Measurements from ENCODE around the gene NFATC1. TPM values are rescaled to one million over a fixed set of nuclear protein-coding genes. Genes with fewer than 3 reads are reported as not detected.

NFATC1 gene
- total RNA-seq, 1 donor from 2014 or later: 7.1 TPM

GRCh38 chr18:79525556-79526467 lies 130.1 kb downstream of the NFATC1 start:
- H3K27me3 Mint-ChIP-seq (ENCODE audit: low read depth): peaks cover 7% of the 10 kb centered on the region
- H3K27ac Mint-ChIP-seq (ENCODE audit: unreplicated experiment): no peak overlapping the region
- peaks cover 20% of the 10 kb centered on the region for H3K4me1 Mint-ChIP-seq (ENCODE audit: low read depth)
- H3K4me3 Mint-ChIP-seq (ENCODE audit: unreplicated experiment): no peak overlapping the region
- TF ChIP-seq CTCF (IDR thresholded peaks at IDR 0.05): no peak
- DNase-seq (ENCODE audit: low spot score): peak; percentile 92
- peaks cover 2% of the 10 kb centered on the region for H3K36me3 Mint-ChIP-seq (ENCODE audit: low read depth)
- H3K9me3 Mint-ChIP-seq (ENCODE audit: low read depth): no peaks in the 10 kb centered on the region

- H3K36me3 Mint-ChIP-seq (ENCODE audit: low read depth): peaks cover 5% of the 10 kb centered on the region
- peak; percentile 88 for DNase-seq (ENCODE audit: low spot score)
- peaks cover 11% of the 10 kb centered on the region for H3K27me3 Mint-ChIP-seq (ENCODE audit: low read depth)
- H3K4me3 Mint-ChIP-seq (ENCODE audit: unreplicated experiment): no peak overlapping the region
- TF ChIP-seq CTCF (IDR thresholded peaks at IDR 0.05): no peak
- H3K27ac Mint-ChIP-seq (ENCODE audit: unreplicated experiment): no peak overlapping the region
- no peaks in the 10 kb centered on the region for H3K9me3 Mint-ChIP-seq (ENCODE audit: low read depth)
- H3K4me1 Mint-ChIP-seq (ENCODE audit: low read depth): peaks cover 20% of the 10 kb centered on the region
Observed at GRCh38 chr18:79526468-79527460, 131.0 kb downstream of the NFATC1 start.

- no peak for TF ChIP-seq CTCF (IDR thresholded peaks at IDR 0.05)
- Mint-ChIP-seq H3K36me3 (ENCODE audit: low read depth) (peaks cover 5% of the 10 kb centered on the region), H3K4me3 (ENCODE audit: unreplicated experiment) (no peak overlapping the region), H3K9me3 (ENCODE audit: low read depth) (no peaks in the 10 kb centered on the region), H3K27me3 (ENCODE audit: low read depth) (peaks cover 17% of the 10 kb centered on the region), H3K4me1 (ENCODE audit: low read depth) (peaks cover 20% of the 10 kb centered on the region), H3K27ac (ENCODE audit: unreplicated experiment) (no peak overlapping the region)
- DNase-seq (ENCODE audit: low spot score): peak; percentile 59
Observed at GRCh38 chr18:79527656-79528315, 132.1 kb downstream of the NFATC1 start.

GRCh38 chr18:79528316-79528695 lies 132.6 kb downstream of the NFATC1 start:
- no peak overlapping the region for H3K27ac Mint-ChIP-seq (ENCODE audit: unreplicated experiment)
- no peak for TF ChIP-seq CTCF (IDR thresholded peaks at IDR 0.05)
- H3K36me3 Mint-ChIP-seq (ENCODE audit: low read depth): peaks cover 5% of the 10 kb centered on the region
- H3K9me3 Mint-ChIP-seq (ENCODE audit: low read depth): no peaks in the 10 kb centered on the region
- H3K4me1 Mint-ChIP-seq (ENCODE audit: low read depth): peaks cover 20% of the 10 kb centered on the region
- no peak overlapping the region for H3K4me3 Mint-ChIP-seq (ENCODE audit: unreplicated experiment)
- DNase-seq (ENCODE audit: low spot score): peak; percentile 53
- H3K27me3 Mint-ChIP-seq (ENCODE audit: low read depth): peaks cover 18% of the 10 kb centered on the region

Measured in chondrocyte (in vitro differentiated cells).